Upper lobe of left lung (tissue), 6 donors: ENCODE data around the gene PRDM12. TPM values are rescaled to one million over a fixed set of nuclear protein-coding genes. Genes with fewer than 3 reads are reported as not detected.

Source experiments
- ATAC-seq, 2 donors: fragments of 200-7000 bp; cut with Tn5 transposase; one replicate each; pipeline ENCODE4 v1.9.1; 2022; ENCODE audit warnings: mild to moderate bottlenecking in 2 of 2, moderate library complexity in 2 of 2; ENCODE audit not compliant: low FRiP score in 2 of 2
- DNase-seq, 2 donors: peaks; one replicate each; pipeline ENCODE4 v3.0.0-alpha.2; 2019 to 2020
- H3K27ac ChIP-seq, 4 donors: fragments of 200-600 bp; sonication (generic); one replicate each; pipeline ENCODE4 v1.5.1; 2016 to 2019
- H3K27me3 ChIP-seq, 4 donors: fragments of 200-600 bp; sonication (generic); one replicate each; pipeline ENCODE4 v1.5.1; 2017 to 2019
- H3K36me3 ChIP-seq, 4 donors: fragments of 200-600 bp; sonication (generic); one replicate each; pipeline ENCODE4 v1.5.1; 2016 to 2019
- H3K4me1 ChIP-seq, 4 donors: fragments of 200-600 bp; sonication (generic); one replicate each; pipeline ENCODE4 v1.5.1; 2018 to 2019
- H3K4me3 ChIP-seq, 4 donors: fragments of 200-600 bp; sonication (generic); one replicate each; pipeline ENCODE4 v1.5.1; 2017 to 2019; ENCODE audit warnings: mild to moderate bottlenecking in 2 of 4, moderate library complexity in 1 of 4
- H3K9me3 ChIP-seq, 4 donors: fragments of 200-600 bp; sonication (generic); one replicate each; pipeline ENCODE4 v1.5.1; 2018 to 2019
- EP300 ChIP-seq, 4 donors: sonication (generic); formaldehyde crosslinking; IDR thresholded peaks; one replicate each; pipeline ENCODE4 v1.5.1; 2017; ENCODE audit warnings: antibody characterized with exemption in 4 of 4, control low read depth in 2 of 4
- POLR2A ChIP-seq, 4 donors: fragments of 450-650 bp; IDR thresholded peaks; one replicate each; pipeline ENCODE4 v1.5.1; 2016 to 2017; ENCODE audit warnings: antibody characterized with exemption in 4 of 4, mild to moderate bottlenecking in 2 of 4
- POLR2AphosphoS5 ChIP-seq, 2 donors: sonication (generic); formaldehyde crosslinking; IDR thresholded peaks; one replicate each; pipeline ENCODE4 v1.5.1; 2017; ENCODE audit warnings: antibody characterized with exemption in 2 of 2
- WGBS, 2 donors: methylation state at CpG; one replicate each; pipeline ENCODE4 v1.1.5; 2017 to 2018; 5-methylcytosine and 5-hydroxymethylcytosine counted together
- total RNA-seq, 6 donors: library from RNA; depleted of rRNA in 4 of 6; stranded (reverse); fragments of >200 nt in 4 of 6; gene quantifications; one replicate each; pipeline versions ENCODE4 v1.1.0 to v1.2.1, GENCODE V29; 2016 to 2021
- TF ChIP-seq, protein P1 (sequence below), 6 experiments: fragments of 450-650 bp in 4 of 6; fragments of 200-600 bp in 2 of 6; sonication (generic) in 2 of 6; IDR thresholded peaks; one replicate each; pipeline ENCODE4 v1.5.1; 2016 to 2019; ENCODE audit warnings: antibody characterized with exemption in 6 of 6
- donor health status: DM: no; HTN: no; CAD: no; lungs with moderate emphysema.
- donor health status: DM: no; HTN: yes; CAD: no; lungs with severe emphysema.

Gene PRDM12
- total RNA-seq, 6 donors from 2014 or later: 0.10 TPM; not detected in 5

GRCh38 chr9:130718562-130718961 is 54.2 kb downstream of the PRDM12 start:
- H3K36me3 ChIP-seq: no peaks in the 10 kb centered on the region
- WGBS, 2 donors: 62 to 65% methylated on average over 3 of the region's 3 CpGs
- TF ChIP-seq, protein P1, sequence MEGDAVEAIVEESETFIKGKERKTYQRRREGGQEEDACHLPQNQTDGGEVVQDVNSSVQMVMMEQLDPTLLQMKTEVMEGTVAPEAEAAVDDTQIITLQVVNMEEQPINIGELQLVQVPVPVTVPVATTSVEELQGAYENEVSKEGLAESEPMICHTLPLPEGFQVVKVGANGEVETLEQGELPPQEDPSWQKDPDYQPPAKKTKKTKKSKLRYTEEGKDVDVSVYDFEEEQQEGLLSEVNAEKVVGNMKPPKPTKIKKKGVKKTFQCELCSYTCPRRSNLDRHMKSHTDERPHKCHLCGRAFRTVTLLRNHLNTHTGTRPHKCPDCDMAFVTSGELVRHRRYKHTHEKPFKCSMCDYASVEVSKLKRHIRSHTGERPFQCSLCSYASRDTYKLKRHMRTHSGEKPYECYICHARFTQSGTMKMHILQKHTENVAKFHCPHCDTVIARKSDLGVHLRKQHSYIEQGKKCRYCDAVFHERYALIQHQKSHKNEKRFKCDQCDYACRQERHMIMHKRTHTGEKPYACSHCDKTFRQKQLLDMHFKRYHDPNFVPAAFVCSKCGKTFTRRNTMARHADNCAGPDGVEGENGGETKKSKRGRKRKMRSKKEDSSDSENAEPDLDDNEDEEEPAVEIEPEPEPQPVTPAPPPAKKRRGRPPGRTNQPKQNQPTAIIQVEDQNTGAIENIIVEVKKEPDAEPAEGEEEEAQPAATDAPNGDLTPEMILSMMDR (IDR thresholded peaks at IDR 0.05): no peak
- TF ChIP-seq EP300 (IDR thresholded peaks at IDR 0.05) (no peak), POLR2A (IDR thresholded peaks at IDR 0.05) (no peak), POLR2AphosphoS5 (IDR thresholded peaks at IDR 0.05) (no peak)
- H3K27me3 ChIP-seq: no peaks in the 10 kb centered on the region
- H3K4me3 ChIP-seq: no peak overlapping the region
- no peaks in the 10 kb centered on the region for H3K9me3 ChIP-seq
- ATAC-seq (no peak), DNase-seq (no peak)
- H3K4me1 ChIP-seq: peaks cover 23 to 47% (median 27%) of the 10 kb centered on the region in 4 donors
- no peak overlapping the region for H3K27ac ChIP-seq

DNA sequence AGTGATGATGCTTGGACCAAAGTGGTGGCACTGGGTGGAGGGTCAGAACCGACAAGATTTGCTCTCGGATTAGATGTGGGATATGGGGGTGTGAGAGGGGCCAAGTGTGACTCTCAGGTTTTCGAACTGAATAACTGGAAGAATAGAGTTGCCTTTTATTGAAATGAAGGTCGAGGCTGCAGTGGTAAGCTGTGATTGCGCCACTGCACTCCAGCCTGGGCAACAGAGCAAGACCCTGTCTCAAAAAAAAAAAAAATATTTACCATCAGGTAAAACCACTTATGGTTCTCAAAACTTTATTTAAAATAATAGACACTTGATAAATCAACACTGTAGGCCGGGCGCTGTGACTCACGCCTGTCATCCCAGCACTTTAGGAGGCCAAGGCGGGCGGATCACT is 56.4 kb downstream of the PRDM12 start:
- Histone ChIP-seq H3K9me3 (no peaks in the 10 kb centered on the region), H3K27me3 (no peaks in the 10 kb centered on the region), H3K4me3 (no peak overlapping the region), H3K36me3 (no peaks in the 10 kb centered on the region), H3K27ac (no peak overlapping the region), H3K4me1 (peaks cover 9 to 25% (median 10%) of the 10 kb centered on the region in 4 donors)
- TF ChIP-seq EP300 (IDR thresholded peaks at IDR 0.05): no peak
- TF ChIP-seq POLR2A (IDR thresholded peaks at IDR 0.05): no peak
- TF ChIP-seq, protein P1 (IDR thresholded peaks at IDR 0.05): no peak
- no peak for TF ChIP-seq POLR2AphosphoS5 (IDR thresholded peaks at IDR 0.05)
- DNase-seq: no peak
- WGBS, 2 donors: 92 to 96% methylated on average over 10 of the region's 10 CpGs
- no peak for ATAC-seq

- TF ChIP-seq, protein P1 (IDR thresholded peaks at IDR 0.05): no peak
- TF ChIP-seq EP300 (IDR thresholded peaks at IDR 0.05): no peak
- TF ChIP-seq POLR2A (IDR thresholded peaks at IDR 0.05): no peak
- TF ChIP-seq POLR2AphosphoS5 (IDR thresholded peaks at IDR 0.05): no peak
- 67 to 84% methylated on average over 3 of the region's 3 CpGs for WGBS, 2 donors
- no peak overlapping the region for H3K27ac ChIP-seq
- ATAC-seq (no peak), DNase-seq (no peak)
- H3K36me3 ChIP-seq: no peaks in the 10 kb centered on the region
- no peaks in the 10 kb centered on the region for H3K27me3 ChIP-seq
- H3K4me1 ChIP-seq: peaks cover 5 to 24% (median 11%) of the 10 kb centered on the region in 4 donors
- H3K9me3 ChIP-seq: no peaks in the 10 kb centered on the region
- H3K4me3 ChIP-seq: no peak overlapping the region
Measured at GRCh38 chr9:130728721-130729120, 64.3 kb downstream of the PRDM12 start.

DNA sequence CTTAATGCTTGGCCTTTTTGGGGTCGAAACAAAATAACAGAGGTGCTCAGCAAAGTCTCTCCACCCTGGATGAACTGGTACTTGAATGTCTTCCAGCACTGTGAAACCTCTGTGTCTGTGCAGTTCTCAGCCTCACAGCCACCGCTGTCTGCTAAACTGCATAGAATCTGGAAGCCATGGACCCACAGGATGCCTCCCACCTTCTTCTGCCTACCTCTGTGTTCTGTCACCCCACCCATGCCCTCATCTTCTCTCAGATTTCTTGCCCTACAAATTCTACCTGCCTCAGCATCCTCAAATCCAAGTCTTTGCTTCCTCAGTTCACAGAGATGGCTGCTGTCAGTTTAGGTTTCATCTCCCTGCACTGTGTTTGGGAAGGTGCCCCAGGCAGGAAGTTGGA is 64.8 kb downstream of the PRDM12 start:
- TF ChIP-seq POLR2AphosphoS5 (IDR thresholded peaks at IDR 0.05) (no peak), POLR2A (IDR thresholded peaks at IDR 0.05) (no peak), EP300 (IDR thresholded peaks at IDR 0.05) (no peak)
- TF ChIP-seq, protein P1 (IDR thresholded peaks at IDR 0.05): no peak
- ATAC-seq: no peak
- 94 to 100% methylated on average over 2 of the region's 2 CpGs for WGBS, 2 donors

GRCh38 chr9:130731355-130731754 is 67.0 kb downstream of the PRDM12 start:
- TF ChIP-seq EP300 (IDR thresholded peaks at IDR 0.05) (no peak), POLR2A (IDR thresholded peaks at IDR 0.05) (no peak), POLR2AphosphoS5 (IDR thresholded peaks at IDR 0.05) (no peak)
- TF ChIP-seq, protein P1 (IDR thresholded peaks at IDR 0.05): no peak
- Histone ChIP-seq H3K27ac (no peak overlapping the region), H3K27me3 (no peaks in the 10 kb centered on the region), H3K9me3 (no peaks in the 10 kb centered on the region), H3K4me1 (peaks cover 5 to 26% (median 13%) of the 10 kb centered on the region in 4 donors), H3K36me3 (no peaks in the 10 kb centered on the region), H3K4me3 (no peak overlapping the region)
- WGBS, 2 donors: 71 to 74% methylated on average over 2 of the region's 2 CpGs
- DNase-seq (no peak), ATAC-seq (no peak)

More for the DNA sequence above, 64.8 kb downstream of the PRDM12 start:
- Histone ChIP-seq H3K27me3 (no peaks in the 10 kb centered on the region), H3K4me1 (peaks cover 5 to 26% (median 11%) of the 10 kb centered on the region in 4 donors), H3K9me3 (no peaks in the 10 kb centered on the region), H3K4me3 (no peak overlapping the region), H3K27ac (no peak overlapping the region), H3K36me3 (no peaks in the 10 kb centered on the region)
- DNase-seq: no peak
